Measurements from ENCODE around the gene STK32C.

The STK32C gene

GRCh38 chr10:132200344-132201110, 107.2 kb downstream of the STK32C start:
- H3K9me3 Mint-ChIP-seq, result no peaks in the 10 kb centered on the region
- H3K4me1 Mint-ChIP-seq, result no peaks in the 10 kb centered on the region
- DNase-seq (ENCODE audit: low spot score in 2 of 2) (no peak), ATAC-seq (ENCODE audit: low read depth) (no peak)
- no peak overlapping the region for H3K27ac Mint-ChIP-seq
- H3K27me3 Mint-ChIP-seq, result no peaks in the 10 kb centered on the region
- no peaks in the 10 kb centered on the region for H3K36me3 Mint-ChIP-seq
- no peak overlapping the region for H3K4me3 Mint-ChIP-seq

- no peak for ATAC-seq (ENCODE audit: low read depth)
- no peak overlapping the region for H3K4me3 Mint-ChIP-seq
- no peak overlapping the region for H3K27ac Mint-ChIP-seq
- DNase-seq (ENCODE audit: low spot score in 2 of 2), result no peak
- H3K4me1 Mint-ChIP-seq, result no peaks in the 10 kb centered on the region
- H3K9me3 Mint-ChIP-seq, result no peaks in the 10 kb centered on the region
- H3K36me3 Mint-ChIP-seq, result no peaks in the 10 kb centered on the region
- no peaks in the 10 kb centered on the region for H3K27me3 Mint-ChIP-seq
Observed at GRCh38 chr10:132199854-132200311, 107.9 kb downstream of the STK32C start.

- Mint-ChIP-seq H3K36me3 (no peaks in the 10 kb centered on the region), H3K9me3 (no peaks in the 10 kb centered on the region), H3K4me1 (no peaks in the 10 kb centered on the region), H3K27ac (no peak overlapping the region), H3K4me3 (no peak overlapping the region), H3K27me3 (no peaks in the 10 kb centered on the region)
- ATAC-seq (ENCODE audit: low read depth) (no peak), DNase-seq (ENCODE audit: low spot score in 2 of 2) (no peak)
Observed at GRCh38 chr10:132199268-132199853, 108.4 kb downstream of the STK32C start.

- ATAC-seq (ENCODE audit: low read depth) (no peak), DNase-seq (ENCODE audit: low spot score in 2 of 2) (no peak)
- Mint-ChIP-seq H3K27me3 (no peaks in the 10 kb centered on the region), H3K36me3 (no peaks in the 10 kb centered on the region), H3K4me3 (no peak overlapping the region), H3K9me3 (no peaks in the 10 kb centered on the region), H3K27ac (no peak overlapping the region), H3K4me1 (no peaks in the 10 kb centered on the region)
Observed at GRCh38 chr10:132198381-132199181, 109.2 kb downstream of the STK32C start.

- ATAC-seq (ENCODE audit: low read depth), result no peak
- Mint-ChIP-seq H3K36me3 (no peaks in the 10 kb centered on the region), H3K27ac (no peak overlapping the region), H3K4me3 (no peak overlapping the region), H3K27me3 (no peaks in the 10 kb centered on the region), H3K9me3 (no peaks in the 10 kb centered on the region), H3K4me1 (no peaks in the 10 kb centered on the region)
- no peak for DNase-seq (ENCODE audit: low spot score in 2 of 2)
Observed at GRCh38 chr10:132198068-132198370, 109.7 kb downstream of the STK32C start.

- Mint-ChIP-seq H3K4me1 (no peaks in the 10 kb centered on the region), H3K4me3 (no peak overlapping the region), H3K27me3 (no peaks in the 10 kb centered on the region), H3K9me3 (no peaks in the 10 kb centered on the region), H3K27ac (no peak overlapping the region), H3K36me3 (no peaks in the 10 kb centered on the region)
- no peak for DNase-seq (ENCODE audit: low spot score in 2 of 2)
- no peak for ATAC-seq (ENCODE audit: low read depth)
Observed at GRCh38 chr10:132197271-132198067, 110.3 kb downstream of the STK32C start.

- DNase-seq (ENCODE audit: low spot score in 2 of 2) (no peak), ATAC-seq (ENCODE audit: low read depth) (no peak)
- Mint-ChIP-seq H3K4me3 (no peak overlapping the region), H3K27ac (no peak overlapping the region), H3K27me3 (no peaks in the 10 kb centered on the region), H3K9me3 (no peaks in the 10 kb centered on the region), H3K36me3 (no peaks in the 10 kb centered on the region), H3K4me1 (no peaks in the 10 kb centered on the region)
Observed at GRCh38 chr10:132196178-132197113, 111.3 kb downstream of the STK32C start.

- ATAC-seq (ENCODE audit: low read depth) (no peak), DNase-seq (ENCODE audit: low spot score in 2 of 2) (no peak)
- no peaks in the 10 kb centered on the region for H3K27me3 Mint-ChIP-seq
- H3K27ac Mint-ChIP-seq, result no peak overlapping the region
- H3K4me1 Mint-ChIP-seq, result no peaks in the 10 kb centered on the region
- no peaks in the 10 kb centered on the region for H3K9me3 Mint-ChIP-seq
- H3K36me3 Mint-ChIP-seq, result no peaks in the 10 kb centered on the region
- no peak overlapping the region for H3K4me3 Mint-ChIP-seq
Observed at GRCh38 chr10:132195366-132196075, 112.2 kb downstream of the STK32C start.

- Mint-ChIP-seq H3K36me3 (no peaks in the 10 kb centered on the region), H3K4me3 (no peak overlapping the region), H3K9me3 (no peaks in the 10 kb centered on the region), H3K4me1 (no peaks in the 10 kb centered on the region), H3K27me3 (peaks cover 3% of the 10 kb centered on the region), H3K27ac (no peak overlapping the region)
- DNase-seq (ENCODE audit: low spot score in 2 of 2) (no peak), ATAC-seq (ENCODE audit: low read depth) (no peak)
Observed at GRCh38 chr10:132194726-132195125, 113.0 kb downstream of the STK32C start.

GRCh38 chr10:132193907-132194552, 113.7 kb downstream of the STK32C start:
- no peak overlapping the region for H3K27ac Mint-ChIP-seq
- peaks cover 10% of the 10 kb centered on the region for H3K27me3 Mint-ChIP-seq
- H3K4me1 Mint-ChIP-seq, result no peaks in the 10 kb centered on the region
- no peak for DNase-seq (ENCODE audit: low spot score in 2 of 2)
- no peaks in the 10 kb centered on the region for H3K9me3 Mint-ChIP-seq
- ATAC-seq (ENCODE audit: low read depth), result no peak
- H3K36me3 Mint-ChIP-seq, result no peaks in the 10 kb centered on the region
- H3K4me3 Mint-ChIP-seq, result no peak overlapping the region

- Mint-ChIP-seq H3K27ac (no peak overlapping the region), H3K4me3 (no peak overlapping the region), H3K27me3 (peaks cover 15% of the 10 kb centered on the region), H3K4me1 (no peaks in the 10 kb centered on the region), H3K36me3 (no peaks in the 10 kb centered on the region), H3K9me3 (no peaks in the 10 kb centered on the region)
- DNase-seq (ENCODE audit: low spot score in 2 of 2), result no peak
- ATAC-seq (ENCODE audit: low read depth), result no peak
Observed at GRCh38 chr10:132192991-132193665, 114.6 kb downstream of the STK32C start.

All from memory B cell (primary cell).